H1 (cell line): ENCODE data around the gene RAET1L. TPM values are rescaled to one million over a fixed set of nuclear protein-coding genes. Genes with fewer than 3 reads are reported as not detected.
A peak's percentile ranks its signal among the peaks of the same experiment; 100 is the strongest.

ENCODE experiments used
- CTCF ChIA-PET: fragments of 300-600 bp; sonication (Branson Sonifier 250); formaldehyde crosslinking; loops from one replicate; lab custom pipeline; 2021; ENCODE audit not compliant: partially characterized antibody; lab: Charles Lee
- POLR2A ChIA-PET: fragments of 300-600 bp; sonication (Branson Sonifier 250); formaldehyde crosslinking; loops from one replicate; lab custom pipeline; 2021; ENCODE audit warnings: inconsistent platforms; ENCODE audit not compliant: partially characterized antibody; lab: Charles Lee
- DNase-seq, 2 experiments: peaks; one replicate each; pipeline versions ENCODE4 v3.0.0 to v3.0.0-alpha.2; 2010 to 2022; ENCODE audit warnings: low spot score in 2 of 2, low read depth in 1 of 2, mixed read lengths in 1 of 2
- FAIRE-seq: peaks from 2 replicates; lab custom pipeline; 2011; peaks lifted over from hg19 to GRCh38; lab: Jason Lieb, UNC
- H2AFZ ChIP-seq: 2 replicates; pipeline ENCODE4 v1.8.1; 2012; ENCODE audit warnings: low read length, inconsistent platforms
- H2AK5ac ChIP-seq: 2 replicates; pipeline ENCODE4 v1.6.1; 2013; ENCODE audit warnings: low read depth, low read length
- H2BK120ac ChIP-seq: replicated peaks from 2 replicates; pipeline ENCODE3; 2013; ENCODE audit warnings: low read depth, low read length, inconsistent platforms
- H2BK12ac ChIP-seq: 2 replicates; pipeline ENCODE4 v1.6.1; 2013; ENCODE audit warnings: low read depth, low read length
- H2BK15ac ChIP-seq: 2 replicates; pipeline ENCODE4 v1.6.1; 2013; ENCODE audit warnings: low read length
- H2BK20ac ChIP-seq: 2 replicates; pipeline ENCODE4 v1.6.1; 2013; ENCODE audit warnings: low read length
- H2BK5ac ChIP-seq: 2 replicates; pipeline ENCODE4 v1.6.1; 2013; ENCODE audit warnings: low read depth, low read length
- H3K14ac ChIP-seq: 2 replicates; pipeline ENCODE4 v1.6.1; 2013; ENCODE audit warnings: inconsistent platforms; ENCODE audit not compliant: insufficient read length
- H3K18ac ChIP-seq: 2 replicates; pipeline ENCODE4 v1.6.1; 2013; ENCODE audit warnings: low read length; ENCODE audit errors: extremely low read depth
- H3K23ac ChIP-seq: 2 replicates; pipeline ENCODE4 v1.6.1; 2013; ENCODE audit warnings: inconsistent platforms; ENCODE audit not compliant: insufficient read length
- H3K23me2 ChIP-seq: 2 replicates; pipeline ENCODE4 v1.6.1; 2013; ENCODE audit warnings: low read depth, low read length
- H3K27ac ChIP-seq: 2 replicates; pipeline ENCODE4 v1.6.1; 2011; ENCODE audit warnings: low read depth, low read length, inconsistent platforms
- H3K27me3 ChIP-seq, 4 experiments: replicated peaks in 1 of 4; 1 replicate in 1 of 4; 2 replicates in 3 of 4; pipeline versions ENCODE4 v1.6.1 to v1.8.1; 2011 to 2013; ENCODE audit warnings: low read length in 3 of 4, mild to moderate bottlenecking in 3 of 4, inconsistent platforms in 2 of 4, mixed read lengths in 2 of 4, moderate library complexity in 1 of 4; ENCODE audit not compliant: control insufficient read depth in 3 of 4, insufficient read depth in 3 of 4; ENCODE audit errors: extremely low read depth in 1 of 4
- H3K36me3 ChIP-seq, 4 experiments: 2 replicates each; pipeline versions ENCODE4 v1.6.1 to v1.8.1; 2011 to 2013; ENCODE audit warnings: mild to moderate bottlenecking in 4 of 4, low read length in 3 of 4, moderate library complexity in 2 of 4, control low read depth in 1 of 4, inconsistent platforms in 1 of 4; ENCODE audit not compliant: insufficient read depth in 4 of 4, control insufficient read depth in 2 of 4
- H3K4ac ChIP-seq: replicated peaks from 2 replicates; pipeline ENCODE3; 2013; ENCODE audit warnings: low read length, low read depth, mixed read lengths, inconsistent platforms; ENCODE audit not compliant: insufficient read length
- H3K4me1 ChIP-seq, 4 experiments: replicated peaks in 1 of 4; 1 replicate in 1 of 4; 2 replicates in 3 of 4; pipeline versions ENCODE4 v1.6.1 to v1.8.1; 2011 to 2013; ENCODE audit warnings: low read length in 3 of 4, inconsistent platforms in 2 of 4, mixed read lengths in 1 of 4; ENCODE audit not compliant: insufficient read depth in 4 of 4, control insufficient read depth in 3 of 4
- H3K4me2 ChIP-seq, 2 experiments: 2 replicates each; pipeline versions ENCODE4 v1.6.1 to v1.8.1; 2011 to 2013; ENCODE audit warnings: low read depth in 2 of 2, low read length in 2 of 2, control low read depth in 1 of 2, inconsistent platforms in 1 of 2, mild to moderate bottlenecking in 1 of 2; ENCODE audit not compliant: insufficient read depth in 1 of 2
- H3K4me3 ChIP-seq, 4 experiments: fragments of 200-600, 300-600 bp in 1 of 4; sonication (generic), shearing (Covaris generic), sonication (Bioruptor Twin) in 1 of 4; 2 replicates each; pipeline versions ENCODE4 v1.5.1 to v1.8.1; 2011 to 2016; ENCODE audit warnings: low read length in 4 of 4, low read depth in 3 of 4, control low read depth in 2 of 4, inconsistent platforms in 2 of 4, mild to moderate bottlenecking in 2 of 4, mixed read lengths in 1 of 4, moderate library complexity in 1 of 4; ENCODE audit not compliant: insufficient read depth in 2 of 4; ENCODE audit errors: extremely low read depth in 1 of 4
- H3K56ac ChIP-seq: replicated peaks from 2 replicates; pipeline ENCODE3; 2013; ENCODE audit warnings: low read depth, mild to moderate bottlenecking, mixed read lengths, low read length, inconsistent platforms; ENCODE audit not compliant: insufficient read length
- H3K79me1 ChIP-seq: 2 replicates; pipeline ENCODE4 v1.6.1; 2013; ENCODE audit warnings: low read depth, low read length, control low read depth
- H3K79me2 ChIP-seq, 2 experiments: 2 replicates each; pipeline versions ENCODE4 v1.6.1 to v1.8.1; 2012 to 2013; ENCODE audit warnings: low read length in 2 of 2, mild to moderate bottlenecking in 2 of 2, inconsistent platforms in 1 of 2; ENCODE audit not compliant: insufficient read depth in 2 of 2, control insufficient read depth in 1 of 2
- H3K9ac ChIP-seq, 4 experiments: replicated peaks in 1 of 4; 1 replicate in 1 of 4; 2 replicates in 3 of 4; pipeline versions ENCODE4 v1.6.1 to v1.8.1; 2011 to 2013; ENCODE audit warnings: low read depth in 3 of 4, low read length in 3 of 4, control low read depth in 2 of 4, mild to moderate bottlenecking in 2 of 4, moderate library complexity in 2 of 4, inconsistent platforms in 1 of 4; ENCODE audit errors: extremely low read depth in 1 of 4
- H3K9me3 ChIP-seq, 2 experiments: 2 replicates each; pipeline versions ENCODE4 v1.6.1 to v1.8.1; 2012 to 2013; ENCODE audit warnings: mild to moderate bottlenecking in 2 of 2, moderate library complexity in 2 of 2, control low read depth in 1 of 2, inconsistent platforms in 1 of 2, low read depth in 1 of 2, low read length in 1 of 2, mixed read lengths in 1 of 2; ENCODE audit not compliant: insufficient read depth in 2 of 2
- H4K20me1 ChIP-seq, 2 experiments: replicated peaks in 1 of 2; 2 replicates each; pipeline versions ENCODE3 to v1.8.1; 2011 to 2013; ENCODE audit warnings: inconsistent platforms in 2 of 2, low read length in 2 of 2, mild to moderate bottlenecking in 1 of 2; ENCODE audit not compliant: insufficient read depth in 2 of 2, control insufficient read depth in 1 of 2
- H4K5ac ChIP-seq: 2 replicates; pipeline ENCODE4 v1.6.1; 2013; ENCODE audit warnings: low read length, low read depth, mixed read lengths, inconsistent platforms; ENCODE audit not compliant: insufficient read length
- H4K8ac ChIP-seq: 2 replicates; pipeline ENCODE4 v1.8.0; 2013; ENCODE audit warnings: mild to moderate bottlenecking, moderate library complexity, low read length, inconsistent platforms; ENCODE audit not compliant: insufficient read depth; ENCODE audit errors: extremely low read depth
- H4K91ac ChIP-seq: replicated peaks from 2 replicates; pipeline ENCODE3; 2013; ENCODE audit warnings: low read length, mixed read lengths, inconsistent platforms; ENCODE audit not compliant: insufficient read length
- EZH2 ChIP-seq: fragments of 200-600 bp; sonication (generic); IDR thresholded peaks from 2 replicates; pipeline ENCODE4 v1.7.1; 2012; ENCODE audit warnings: low read depth, mild to moderate bottlenecking, moderate library complexity, low read length, inconsistent platforms; ENCODE audit not compliant: severe bottlenecking
- TCF12 ChIP-seq: IDR thresholded peaks from 2 replicates; pipeline ENCODE4 v1.6.1; 2011; ENCODE audit warnings: low read depth, mild to moderate bottlenecking, low read length
- WGBS, 2 experiments: shearing (Covaris generic) in 1 of 2; methylation state at CpG; one replicate each; pipeline versions ENCODE4 v1.1.6 to v1.1.7; 2013 to 2015; ENCODE audit warnings: low lambda C conversion rate in 2 of 2, mixed read lengths in 2 of 2, inconsistent platforms in 1 of 2, low coverage in 1 of 2, missing lambda C conversion rate in 1 of 2; ENCODE audit not compliant: insufficient replicate concordance in 2 of 2, insufficient coverage in 1 of 2, insufficient read length in 1 of 2; ENCODE audit errors: extremely low coverage in 1 of 2, missing lambda C conversion rate in 1 of 2; 5-methylcytosine and 5-hydroxymethylcytosine counted together
- polyA plus RNA-seq, 7 experiments: library from polyadenylated mRNA; depleted of rRNA in 3 of 7; stranded (reverse) in 5 of 7; unstranded in 2 of 7; fragments of >200 nt in 5 of 7; fragments of 200-250 nt in 2 of 7; gene quantifications; 1 replicate in 5 of 7; 2 replicates in 1 of 7; 4 replicates in 1 of 7; pipeline versions ENCODE4 v1.2.1 to v1.2.3, GENCODE V29; 2011 to 2013; ENCODE audit warnings: missing spikeins in 2 of 7, mixed read lengths in 2 of 7
- total RNA-seq: library from RNA; stranded (reverse); fragmentation: NEBNext Ultra II Directional; extraction: Animal tissue kit (Norgen Biotek cat#: 25700); gene quantifications from 2 replicates; pipeline ENCODE4 v1.2.1, GENCODE V29; 2021

Gene RAET1L
- total and polyA plus RNA-seq, 2 of the 8 experiments (the other 6 are each of a cell fraction or from before 2014, with no cell fraction given) = not detected

- H3K79me2 ChIP-seq = no peaks in the 10 kb centered on the region
- no peaks in the 10 kb centered on the region for H3K9me3 ChIP-seq
- no peak overlapping the region for H3K14ac ChIP-seq
- no peak overlapping the region for H4K8ac ChIP-seq
- H3K36me3 ChIP-seq = no peaks in the 10 kb centered on the region
- ChIA-PET POLR2A (interaction anchor here (1.5 kb wide), 1 partner anchor 41 kb away, joined by 3 read pairs; no protein-coding TSS in a partner anchor), CTCF (interaction anchor here (0.6 to 3.7 kb wide), 12 partner anchors 11 to 389 kb away, joined by 3 to 23 read pairs (median 6); no protein-coding TSS in a partner anchor)
- H2AFZ ChIP-seq = peak overlapping the region; percentile 92
- peak overlapping the region; percentile 15 for H4K91ac ChIP-seq
- H3K27ac ChIP-seq = no peak overlapping the region
- peak overlapping the region; percentile 79 to 99 for H3K4me2 ChIP-seq
- H3K23me2 ChIP-seq = peaks cover 6% of the 10 kb centered on the region
- peak overlapping the region; percentile 69 to 76 (median 72) for H3K4me3 ChIP-seq
- H3K4ac ChIP-seq = no peak overlapping the region
- H3K18ac ChIP-seq = no peak overlapping the region
- peaks cover 18 to 47% (median 40%) of the 10 kb centered on the region in 4 experiments for H3K27me3 ChIP-seq
- no peak overlapping the region for H4K5ac ChIP-seq
- no peak overlapping the region for H3K9ac ChIP-seq
- DNase-seq (no peak), FAIRE-seq (no peak)
- H3K56ac ChIP-seq = no peak overlapping the region
- no peak overlapping the region for H3K23ac ChIP-seq
- H2BK15ac ChIP-seq = peak overlapping the region; percentile 34; the same call in 1 of the 2 replicates
- peaks cover 0 to 9% (median 4%) of the 10 kb centered on the region in 4 experiments; a peak in 4 of 7 replicates for H3K4me1 ChIP-seq
- no peak overlapping the region; the same call in 1 of the 2 replicates for H2BK12ac ChIP-seq
- 70% methylated on average over 14 of the region's 14 CpGs; no CpG with 5 or more reads in 1 of the 2 experiments for WGBS, 2 experiments
- H2BK20ac ChIP-seq = no peak overlapping the region
- peaks cover 0 to 5% of the 10 kb centered on the region in 2 experiments for H4K20me1 ChIP-seq
- H2AK5ac ChIP-seq = no peak overlapping the region; the same call in 1 of the 2 replicates
- no peak overlapping the region for H2BK5ac ChIP-seq
- H2BK120ac ChIP-seq = no peak overlapping the region
- no peaks in the 10 kb centered on the region for H3K79me1 ChIP-seq
- TF ChIP-seq TCF12 (no peak), EZH2 (no peak)
Measured at GRCh38 chr6:150005761-150006651, 19.3 kb downstream of the RAET1L start.
